T-helper 1 cell treated with Interleukin-12 subunit alpha and Interleukin-12 subunit beta and Interleukin-4 antibody, amounts not matched to agents 30 μg/mL and 1 μg/mL, for 36 hours (primary cell): ENCODE measurements around the gene ANP32A.

ENCODE experiments used
- H3K27ac Mint-ChIP-seq: one replicate; pipeline ENCODE4 v1.8.0; 2021; ENCODE audit warnings: mild to moderate bottlenecking, mixed read lengths
- H3K27me3 Mint-ChIP-seq: one replicate; pipeline ENCODE4 v1.8.0; 2021; ENCODE audit warnings: low read depth, mixed read lengths
- H3K36me3 Mint-ChIP-seq: one replicate; pipeline ENCODE4 v1.8.0; 2021; ENCODE audit warnings: low read depth, mixed read lengths
- H3K4me1 Mint-ChIP-seq: one replicate; pipeline ENCODE4 v1.8.0; 2021; ENCODE audit warnings: low read depth, mixed read lengths
- H3K4me3 Mint-ChIP-seq: one replicate; pipeline ENCODE4 v1.8.0; 2021; ENCODE audit warnings: mild to moderate bottlenecking, moderate library complexity, mixed read lengths
- H3K9me3 Mint-ChIP-seq: one replicate; pipeline ENCODE4 v1.8.0; 2021; ENCODE audit warnings: mixed read lengths

ANP32A gene

DNA sequence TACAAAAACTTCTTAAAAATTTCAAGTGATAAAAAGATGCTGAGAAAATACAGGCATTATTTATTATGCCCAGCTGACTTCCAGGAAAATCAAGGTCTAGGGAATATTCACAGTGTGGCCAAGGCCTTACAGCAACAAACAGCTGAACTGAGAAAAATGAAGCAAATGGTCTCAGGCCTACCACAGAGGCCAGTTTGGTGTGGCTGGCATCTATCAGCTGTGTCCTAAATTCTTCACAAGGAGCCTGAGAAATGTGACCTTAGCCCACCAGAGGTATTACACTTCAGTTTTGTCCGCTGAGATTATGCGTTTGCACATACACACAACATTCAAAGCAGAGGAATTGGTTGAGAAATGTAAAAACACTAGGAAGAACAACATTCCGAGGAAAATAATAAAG lies 77.4 kb downstream of the ANP32A start:
- Mint-ChIP-seq H3K4me1 (no peaks in the 10 kb centered on the region), H3K36me3 (no peaks in the 10 kb centered on the region), H3K27ac (no peak overlapping the region), H3K9me3 (no peaks in the 10 kb centered on the region), H3K27me3 (peaks cover 38% of the 10 kb centered on the region), H3K4me3 (no peak overlapping the region)

- Mint-ChIP-seq H3K4me1 (no peaks in the 10 kb centered on the region), H3K36me3 (no peaks in the 10 kb centered on the region), H3K4me3 (no peak overlapping the region), H3K27ac (no peak overlapping the region), H3K27me3 (peaks cover 25% of the 10 kb centered on the region), H3K9me3 (no peaks in the 10 kb centered on the region)
Measured at GRCh38 chr15:68739390-68740080, 81.2 kb downstream of the ANP32A start.

GRCh38 chr15:68735610-68736009 lies 85.1 kb downstream of the ANP32A start:
- Mint-ChIP-seq H3K36me3 (no peaks in the 10 kb centered on the region), H3K27ac (no peak overlapping the region), H3K4me1 (peaks cover 3% of the 10 kb centered on the region), H3K9me3 (no peaks in the 10 kb centered on the region), H3K4me3 (no peak overlapping the region), H3K27me3 (peaks cover 20% of the 10 kb centered on the region)

GRCh38 chr15:68734881-68735280 lies 85.8 kb downstream of the ANP32A start:
- peaks cover 16% of the 10 kb centered on the region for H3K27me3 Mint-ChIP-seq
- H3K9me3 Mint-ChIP-seq: no peaks in the 10 kb centered on the region
- H3K36me3 Mint-ChIP-seq: no peaks in the 10 kb centered on the region
- H3K4me1 Mint-ChIP-seq: peaks cover 3% of the 10 kb centered on the region
- H3K4me3 Mint-ChIP-seq: no peak overlapping the region
- H3K27ac Mint-ChIP-seq: no peak overlapping the region

GRCh38 chr15:68734352-68734751 lies 86.3 kb downstream of the ANP32A start:
- H3K4me3 Mint-ChIP-seq: no peak overlapping the region
- no peaks in the 10 kb centered on the region for H3K36me3 Mint-ChIP-seq
- H3K9me3 Mint-ChIP-seq: no peaks in the 10 kb centered on the region
- H3K27ac Mint-ChIP-seq: no peak overlapping the region
- H3K4me1 Mint-ChIP-seq: peaks cover 3% of the 10 kb centered on the region
- peaks cover 11% of the 10 kb centered on the region for H3K27me3 Mint-ChIP-seq

DNA sequence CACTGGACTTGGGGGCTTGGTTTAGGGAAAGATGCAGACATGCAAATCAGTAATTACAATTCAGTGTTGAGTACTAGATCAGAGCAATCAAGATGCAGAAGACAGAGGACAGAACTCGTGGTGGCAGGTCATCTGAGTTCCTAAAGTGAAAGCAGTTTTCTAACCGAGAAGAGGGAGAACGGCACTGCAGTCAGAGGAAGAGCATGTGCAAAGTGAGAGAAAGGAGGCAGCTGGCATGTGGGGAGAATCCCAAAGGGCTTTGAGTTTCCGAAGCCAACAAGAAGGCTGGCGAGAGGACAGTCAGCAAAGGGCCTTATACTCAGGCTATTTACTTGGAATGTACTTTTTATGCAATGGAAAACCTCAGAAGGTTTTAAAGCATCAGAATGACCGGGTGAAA lies 87.0 kb downstream of the ANP32A start:
- no peak overlapping the region for H3K4me3 Mint-ChIP-seq
- no peaks in the 10 kb centered on the region for H3K36me3 Mint-ChIP-seq
- H3K9me3 Mint-ChIP-seq: no peaks in the 10 kb centered on the region
- peaks cover 3% of the 10 kb centered on the region for H3K4me1 Mint-ChIP-seq
- H3K27me3 Mint-ChIP-seq: peaks cover 11% of the 10 kb centered on the region
- H3K27ac Mint-ChIP-seq: no peak overlapping the region

DNA sequence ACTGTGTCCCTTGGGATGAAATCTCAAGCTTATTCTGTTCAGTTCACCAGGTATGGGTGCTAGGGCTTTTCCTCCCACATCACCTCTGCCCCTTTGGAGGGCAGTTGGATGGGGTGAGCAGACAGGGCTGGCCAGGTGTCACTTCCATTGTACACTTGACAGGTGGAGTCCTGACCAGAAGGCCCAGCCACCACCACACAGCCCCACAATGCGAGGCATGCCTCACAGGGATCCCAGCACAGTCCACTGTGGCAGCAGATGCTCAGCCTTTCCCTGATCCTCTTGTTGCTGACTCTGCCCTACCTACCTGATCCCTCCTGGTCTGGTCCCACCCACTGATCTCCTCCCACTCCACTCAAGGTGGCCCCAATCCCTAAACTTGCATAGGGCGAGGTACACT lies 88.2 kb downstream of the ANP32A start:
- H3K27ac Mint-ChIP-seq: no peak overlapping the region
- peaks cover 3% of the 10 kb centered on the region for H3K4me1 Mint-ChIP-seq
- no peaks in the 10 kb centered on the region for H3K9me3 Mint-ChIP-seq
- peaks cover 11% of the 10 kb centered on the region for H3K27me3 Mint-ChIP-seq
- no peak overlapping the region for H3K4me3 Mint-ChIP-seq
- no peaks in the 10 kb centered on the region for H3K36me3 Mint-ChIP-seq

- Mint-ChIP-seq H3K9me3 (no peaks in the 10 kb centered on the region), H3K36me3 (no peaks in the 10 kb centered on the region), H3K27ac (no peak overlapping the region), H3K4me1 (peaks cover 3% of the 10 kb centered on the region), H3K4me3 (no peak overlapping the region), H3K27me3 (peaks cover 11% of the 10 kb centered on the region)
Measured at GRCh38 chr15:68730976-68731897, 89.5 kb downstream of the ANP32A start.

- H3K9me3 Mint-ChIP-seq: no peaks in the 10 kb centered on the region
- H3K27me3 Mint-ChIP-seq: peaks cover 11% of the 10 kb centered on the region
- no peaks in the 10 kb centered on the region for H3K36me3 Mint-ChIP-seq
Measured at GRCh38 chr15:68730471-68730919, 90.2 kb downstream of the ANP32A start.

GRCh38 chr15:68729789-68730411 lies 90.8 kb downstream of the ANP32A start:
- Mint-ChIP-seq H3K4me3 (no peak overlapping the region), H3K9me3 (no peaks in the 10 kb centered on the region), H3K27ac (no peak overlapping the region), H3K4me1 (peaks cover 3% of the 10 kb centered on the region), H3K27me3 (peaks cover 11% of the 10 kb centered on the region), H3K36me3 (no peaks in the 10 kb centered on the region)

More at GRCh38 chr15:68730471-68730919, 90.2 kb downstream of the ANP32A start:
- H3K27ac Mint-ChIP-seq: no peak overlapping the region
- peaks cover 3% of the 10 kb centered on the region for H3K4me1 Mint-ChIP-seq
- no peak overlapping the region for H3K4me3 Mint-ChIP-seq
